ENCODE results near the gene STAU1.

DNA sequence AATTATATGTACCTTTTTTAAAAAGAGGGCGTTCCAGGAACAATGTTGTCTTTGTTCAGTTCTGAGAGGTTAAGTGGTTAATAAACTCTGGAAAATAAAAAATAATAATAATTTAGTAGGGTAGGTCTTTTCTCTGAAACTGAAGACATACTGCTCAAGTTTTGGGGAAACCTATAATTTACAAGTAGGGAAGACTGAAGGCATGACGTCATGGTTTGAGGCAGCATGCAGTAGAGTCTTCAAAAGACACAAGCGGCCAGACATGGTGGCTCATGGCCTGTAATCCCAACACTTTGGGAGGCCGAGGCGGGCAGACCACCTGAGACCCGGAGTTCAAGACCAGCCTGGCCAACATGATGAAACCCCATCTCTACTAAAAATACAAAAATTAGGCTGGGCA lies 14.0 kb downstream of the STAU1 start:
- TF ChIP-seq ZNF70 (CRISPR knock-in tag; IDR thresholded peaks at IDR 0.05), result no peak
- TF ChIP-seq, protein P1, sequence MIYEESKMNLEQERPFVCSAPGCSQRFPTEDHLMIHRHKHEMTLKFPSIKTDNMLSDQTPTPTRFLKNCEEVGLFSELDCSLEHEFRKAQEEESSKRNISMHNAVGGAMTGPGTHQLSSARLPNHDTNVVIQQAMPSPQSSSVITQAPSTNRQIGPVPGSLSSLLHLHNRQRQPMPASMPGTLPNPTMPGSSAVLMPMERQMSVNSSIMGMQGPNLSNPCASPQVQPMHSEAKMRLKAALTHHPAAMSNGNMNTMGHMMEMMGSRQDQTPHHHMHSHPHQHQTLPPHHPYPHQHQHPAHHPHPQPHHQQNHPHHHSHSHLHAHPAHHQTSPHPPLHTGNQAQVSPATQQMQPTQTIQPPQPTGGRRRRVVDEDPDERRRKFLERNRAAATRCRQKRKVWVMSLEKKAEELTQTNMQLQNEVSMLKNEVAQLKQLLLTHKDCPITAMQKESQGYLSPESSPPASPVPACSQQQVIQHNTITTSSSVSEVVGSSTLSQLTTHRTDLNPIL (CRISPR knock-in tag; IDR thresholded peaks at IDR 0.05; ENCODE audit: low read depth), result no peak
